RWPE1 (cell line): ENCODE measurements around the gene CDK5RAP2.

Experiments used
- CTCF ChIA-PET: fragments of 350-600 bp; sonication (Branson Sonifier 250); formaldehyde crosslinking; extraction: SDS; loops from one replicate; lab custom pipeline; 2021; lab: Yijun Ruan, JAX
- POLR2A ChIA-PET: fragments of 400-600 bp; formaldehyde crosslinking; extraction: SDS; loops from one replicate; lab custom pipeline; 2020; ENCODE audit warnings: antibody characterized with exemption; ENCODE audit not compliant: low non-redundant PET; lab: Yijun Ruan, JAX
- DNase-seq: peaks from one replicate; pipeline ENCODE4 v3.0.0; 2012; ENCODE audit warnings: low spot score
- H3K27ac ChIP-seq: fragments of 450-650 bp; 2 replicates; pipeline ENCODE4 v1.5.1; 2017
- TF ChIP-seq, protein P1 (sequence below): fragments of 450-650 bp; conservative IDR thresholded peaks from 2 replicates; pipeline ENCODE4 v1.5.1; 2017; ENCODE audit warnings: low read depth, mild to moderate bottlenecking

Gene CDK5RAP2

GRCh38 chr9:120361551-120361950 lies 218.4 kb downstream of the CDK5RAP2 start:
- POLR2A ChIA-PET = no interaction called here
- TF ChIP-seq, protein P1, sequence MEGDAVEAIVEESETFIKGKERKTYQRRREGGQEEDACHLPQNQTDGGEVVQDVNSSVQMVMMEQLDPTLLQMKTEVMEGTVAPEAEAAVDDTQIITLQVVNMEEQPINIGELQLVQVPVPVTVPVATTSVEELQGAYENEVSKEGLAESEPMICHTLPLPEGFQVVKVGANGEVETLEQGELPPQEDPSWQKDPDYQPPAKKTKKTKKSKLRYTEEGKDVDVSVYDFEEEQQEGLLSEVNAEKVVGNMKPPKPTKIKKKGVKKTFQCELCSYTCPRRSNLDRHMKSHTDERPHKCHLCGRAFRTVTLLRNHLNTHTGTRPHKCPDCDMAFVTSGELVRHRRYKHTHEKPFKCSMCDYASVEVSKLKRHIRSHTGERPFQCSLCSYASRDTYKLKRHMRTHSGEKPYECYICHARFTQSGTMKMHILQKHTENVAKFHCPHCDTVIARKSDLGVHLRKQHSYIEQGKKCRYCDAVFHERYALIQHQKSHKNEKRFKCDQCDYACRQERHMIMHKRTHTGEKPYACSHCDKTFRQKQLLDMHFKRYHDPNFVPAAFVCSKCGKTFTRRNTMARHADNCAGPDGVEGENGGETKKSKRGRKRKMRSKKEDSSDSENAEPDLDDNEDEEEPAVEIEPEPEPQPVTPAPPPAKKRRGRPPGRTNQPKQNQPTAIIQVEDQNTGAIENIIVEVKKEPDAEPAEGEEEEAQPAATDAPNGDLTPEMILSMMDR = no peak
- DNase-seq = no peak
- no peak overlapping the region for H3K27ac ChIP-seq
- CTCF ChIA-PET = no interaction called here

- no peak for DNase-seq
- H3K27ac ChIP-seq = no peak overlapping the region
- CTCF ChIA-PET = no interaction called here
- TF ChIP-seq, protein P1 = no peak
- POLR2A ChIA-PET = no interaction called here
Observed at GRCh38 chr9:120360510-120360909, 219.5 kb downstream of the CDK5RAP2 start.

DNA sequence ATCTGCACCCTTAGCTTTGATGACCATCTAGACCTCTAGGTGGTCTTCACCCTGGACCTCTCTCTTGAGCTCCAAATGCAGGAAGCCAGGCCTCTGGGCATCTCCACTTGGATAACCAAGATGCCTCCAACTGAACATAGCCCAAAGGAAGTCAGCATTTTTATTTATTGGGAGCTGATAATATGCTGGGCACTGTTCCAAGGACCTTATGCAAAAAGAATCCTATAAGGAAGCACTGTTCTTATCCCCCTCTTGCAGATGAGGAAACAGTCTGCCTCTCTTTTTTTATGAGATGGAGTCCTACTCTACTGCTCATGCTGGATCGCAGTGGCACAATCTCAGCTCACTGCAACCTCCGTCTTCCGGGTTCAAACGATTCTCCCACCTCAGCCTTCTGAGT lies 219.9 kb downstream of the CDK5RAP2 start:
- ChIA-PET CTCF (interaction anchor here (0.6 to 1.4 kb wide), 2 partner anchors 12 kb away, joined by 3 to 5 read pairs; no protein-coding TSS in a partner anchor), POLR2A (no interaction called here)
- TF ChIP-seq, protein P1 = no peak
- DNase-seq = no peak
- H3K27ac ChIP-seq = no peak overlapping the region

- H3K27ac ChIP-seq = no peak overlapping the region
- TF ChIP-seq, protein P1 = no peak
- CTCF ChIA-PET = interaction anchor here (1.4 kb wide), 1 partner anchor 10 kb away, joined by 5 read pairs; no protein-coding TSS in a partner anchor
- POLR2A ChIA-PET = no interaction called here
- no peak for DNase-seq
Observed at GRCh38 chr9:120358877-120359276, 221.1 kb downstream of the CDK5RAP2 start.

- H3K27ac ChIP-seq = no peak overlapping the region
- CTCF ChIA-PET = interaction anchor here (0.7 kb wide), 1 partner anchor 783 kb away, joined by 3 read pairs; no protein-coding TSS in a partner anchor
- TF ChIP-seq, protein P1 = no peak
- POLR2A ChIA-PET = no interaction called here
- DNase-seq = no peak
Observed at GRCh38 chr9:120353506-120353905, 226.5 kb downstream of the CDK5RAP2 start.

- H3K27ac ChIP-seq = no peak overlapping the region
- POLR2A ChIA-PET = no interaction called here
- CTCF ChIA-PET = no interaction called here
- DNase-seq = no peak
- TF ChIP-seq, protein P1 = no peak
Observed at GRCh38 chr9:120351106-120351505, 228.9 kb downstream of the CDK5RAP2 start.
